Tibial artery (tissue), 4 donors: ENCODE data around the gene PPP6R3.

Experiments used
- DNase-seq, 2 donors: peaks; one replicate each; pipeline ENCODE4 v3.0.0-alpha.2; 2019
- H3K27ac ChIP-seq, 2 donors: fragments of 200-600 bp; sonication (generic) in 1 of 2; 1 replicate in 1 of 2; 2 replicates in 1 of 2; pipeline ENCODE4 v1.5.1; 2018 to 2019; ENCODE audit warnings: mild to moderate bottlenecking in 1 of 2
- H3K27me3 ChIP-seq, 2 donors: fragments of 200-600 bp; sonication (generic) in 1 of 2; one replicate each; pipeline versions ENCODE4 v1.5.1 to v1.6.0; 2016 to 2019
- H3K36me3 ChIP-seq, 3 donors: fragments of 200-600 bp; sonication (generic) in 2 of 3; one replicate each; pipeline ENCODE4 v1.5.1; 2016 to 2019; ENCODE audit warnings: mild to moderate bottlenecking in 2 of 3
- H3K4me1 ChIP-seq, 4 donors: fragments of 200-600 bp; sonication (generic) in 2 of 4; 1 replicate in 3 of 4; 2 replicates in 1 of 4; pipeline ENCODE4 v1.5.1; 2016 to 2019
- H3K4me3 ChIP-seq, 2 donors: fragments of 200-600 bp; sonication (generic) in 1 of 2; 1 replicate in 1 of 2; 2 replicates in 1 of 2; pipeline ENCODE4 v1.5.1; 2018 to 2019; ENCODE audit warnings: mild to moderate bottlenecking in 2 of 2
- H3K9me3 ChIP-seq, 3 donors: fragments of 200-600 bp; sonication (generic) in 1 of 3; one replicate each; pipeline ENCODE4 v1.5.1; 2016 to 2019
- CTCF ChIP-seq, 2 experiments: fragments of 200-600 bp in 1 of 2; fragments of 450-650 bp in 1 of 2; IDR thresholded peaks; one replicate each; pipeline ENCODE4 v1.5.1; 2017 to 2019; ENCODE audit warnings: antibody characterized with exemption in 2 of 2, mild to moderate bottlenecking in 1 of 2, moderate library complexity in 1 of 2
- intact Hi-C: fragments of 100-400 bp; cut with DNase I; formaldehyde crosslinking; loops from one replicate; pipeline ENCODE4 v1.15.0; 2023; ENCODE audit warnings: low total_unique reads

The PPP6R3 gene

DNA sequence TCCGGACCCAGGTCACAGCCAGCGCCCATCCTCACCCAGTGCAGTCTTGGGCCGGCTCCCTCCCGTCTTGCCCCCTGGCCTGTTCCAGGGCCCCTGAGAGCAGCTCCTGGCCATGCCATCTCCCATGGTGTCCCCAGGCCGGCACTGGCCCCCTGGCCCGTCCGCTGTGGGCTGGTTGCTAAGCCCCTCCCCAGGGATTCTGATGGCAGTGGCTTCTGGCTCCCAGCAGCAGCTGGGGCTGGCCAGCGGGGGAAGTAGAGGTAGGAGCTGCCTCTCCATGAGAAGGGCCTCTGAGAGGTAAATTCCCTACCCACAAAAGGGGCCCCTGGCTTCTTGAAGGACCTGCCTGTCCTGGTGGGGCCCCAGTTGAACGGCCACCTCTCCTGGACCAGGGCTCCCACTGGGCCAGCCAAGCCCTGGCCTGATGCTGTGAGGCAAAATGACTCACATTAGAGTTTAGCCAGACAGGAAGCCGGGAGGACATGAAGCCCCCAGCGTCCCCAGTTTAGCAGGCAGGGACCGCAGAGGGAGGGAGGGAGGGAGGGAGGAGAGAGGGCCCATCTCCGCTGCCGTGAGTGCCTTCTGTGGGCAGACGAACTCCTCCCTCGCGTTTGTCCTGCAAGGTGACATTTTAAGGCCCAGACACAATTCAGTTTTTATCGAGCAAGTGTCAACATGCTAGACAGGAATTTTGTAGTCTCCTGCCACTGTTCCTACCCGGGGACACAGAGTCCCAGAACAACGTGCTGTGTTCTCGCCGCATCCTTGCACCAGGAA, 190.8 kb downstream of the PPP6R3 start:
- intact Hi-C loops: no loop called here
- Histone ChIP-seq H3K27ac (no peak overlapping the region), H3K9me3 (peaks cover 0 to 15% (median 11%) of the 10 kb centered on the region in 3 donors), H3K27me3 (peaks cover 0 to 52% of the 10 kb centered on the region in 2 donors), H3K4me1 (no peaks in the 10 kb centered on the region), H3K4me3 (no peak overlapping the region), H3K36me3 (no peaks in the 10 kb centered on the region)
- DNase-seq: no peak
- no peak for TF ChIP-seq CTCF (IDR thresholded peaks at IDR 0.05)

DNA sequence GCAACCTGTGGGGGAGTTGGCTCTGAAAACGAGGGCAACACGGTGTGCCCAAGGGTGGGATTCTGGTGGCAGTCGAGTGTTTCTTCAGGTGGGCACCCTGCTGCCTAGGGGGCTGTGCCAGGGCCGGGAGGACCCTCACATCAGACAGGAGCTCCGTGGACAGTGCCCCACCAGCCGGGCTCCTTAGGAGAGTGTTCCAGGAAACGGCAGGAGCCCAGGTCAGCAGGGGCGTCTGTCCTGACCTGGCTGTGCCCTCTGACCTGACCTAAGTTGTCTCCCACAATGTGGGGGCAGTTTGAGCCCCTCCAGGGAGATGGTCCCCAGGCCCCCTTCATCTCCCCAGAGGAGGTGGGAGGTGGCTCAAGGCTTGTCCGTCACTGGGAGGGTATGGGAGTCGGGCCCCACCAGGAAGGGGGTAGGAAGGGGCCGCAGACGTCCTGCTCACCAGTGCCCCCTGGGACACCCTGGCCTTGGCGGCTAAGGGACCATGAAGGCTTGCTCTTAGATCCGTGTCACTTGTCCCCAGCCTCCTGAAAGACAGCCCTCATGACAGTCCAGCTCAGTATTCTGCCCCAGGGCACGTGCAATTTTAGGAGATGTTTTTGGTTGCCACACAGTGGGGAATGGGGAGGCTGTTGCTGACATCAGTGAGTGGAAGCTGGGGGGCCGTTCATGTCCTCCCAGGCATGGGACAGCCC, 191.6 kb downstream of the PPP6R3 start:
- H3K27me3 ChIP-seq: peaks cover 0 to 52% of the 10 kb centered on the region in 2 donors
- DNase-seq: no peak
- H3K4me3 ChIP-seq: no peak overlapping the region
- H3K27ac ChIP-seq: no peak overlapping the region
- H3K9me3 ChIP-seq: peaks cover 0 to 10% (median 7%) of the 10 kb centered on the region in 3 donors
- TF ChIP-seq CTCF (IDR thresholded peaks at IDR 0.05): no peak
- H3K4me1 ChIP-seq: no peaks in the 10 kb centered on the region
- H3K36me3 ChIP-seq: no peaks in the 10 kb centered on the region
- intact Hi-C loops: no loop called here

GRCh38 chr11:68652683-68653156, 192.2 kb downstream of the PPP6R3 start:
- no peak overlapping the region for H3K27ac ChIP-seq
- H3K4me3 ChIP-seq: no peak overlapping the region
- no peaks in the 10 kb centered on the region for H3K36me3 ChIP-seq
- no peak for DNase-seq
- TF ChIP-seq CTCF (IDR thresholded peaks at IDR 0.05): no peak
- peaks cover 0 to 52% of the 10 kb centered on the region in 2 donors for H3K27me3 ChIP-seq
- H3K9me3 ChIP-seq: peaks cover 0 to 5% (median under 1%) of the 10 kb centered on the region in 3 donors
- H3K4me1 ChIP-seq: no peaks in the 10 kb centered on the region
- intact Hi-C loops: no loop called here

DNA sequence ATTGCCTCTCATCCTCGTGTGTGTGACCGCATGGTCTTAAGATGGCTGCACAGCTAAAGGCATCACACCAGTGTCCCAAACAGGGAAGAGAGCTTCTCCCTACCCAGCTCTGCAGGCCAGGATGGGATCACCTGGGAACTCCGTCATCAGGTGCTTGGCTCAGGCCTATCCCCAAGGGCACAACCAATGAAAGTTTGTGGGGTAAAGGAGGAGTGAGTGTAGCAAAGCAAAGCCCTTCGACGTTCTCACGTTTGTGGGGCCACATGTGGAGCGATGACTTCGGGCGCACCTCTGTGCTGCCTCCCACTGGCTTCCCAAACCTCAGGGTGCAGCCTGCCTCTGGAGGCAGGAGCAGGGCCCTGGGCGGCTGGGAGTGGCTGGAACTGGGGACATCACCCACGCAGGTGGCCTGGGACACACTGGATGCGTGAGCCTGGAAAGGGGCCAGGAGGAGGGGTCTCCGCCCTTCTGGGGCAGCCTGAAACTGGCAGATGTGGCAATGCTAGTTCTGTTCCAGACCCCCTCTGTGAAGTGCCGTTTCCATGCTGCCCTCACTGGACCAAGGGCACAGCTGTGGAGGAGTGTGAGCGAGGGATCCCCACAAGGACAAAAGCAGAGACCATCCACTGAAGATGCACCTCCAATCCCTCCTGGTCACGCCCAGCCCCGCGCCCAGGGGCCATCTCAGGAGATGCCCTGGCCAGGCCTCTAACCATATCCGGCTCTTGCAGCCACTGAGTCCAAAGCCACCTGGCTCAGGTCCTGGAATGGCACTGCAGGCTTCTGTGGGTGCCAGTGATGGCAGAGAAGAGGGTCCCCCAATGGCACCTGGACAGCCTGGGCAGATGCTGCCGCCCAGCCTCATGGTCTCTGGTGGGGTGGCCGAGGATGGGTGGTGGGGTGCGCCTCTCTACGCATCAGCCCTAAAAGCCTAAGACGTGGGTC, 193.2 kb downstream of the PPP6R3 start:
- Histone ChIP-seq H3K27ac (no peak overlapping the region), H3K36me3 (no peaks in the 10 kb centered on the region), H3K9me3 (peaks cover 0 to 5% (median 0%) of the 10 kb centered on the region in 3 donors), H3K27me3 (peaks cover 0 to 52% of the 10 kb centered on the region in 2 donors), H3K4me1 (no peaks in the 10 kb centered on the region), H3K4me3 (no peak overlapping the region)
- no peak for DNase-seq
- intact Hi-C loops: no loop called here
- no peak for TF ChIP-seq CTCF (IDR thresholded peaks at IDR 0.05)

- Histone ChIP-seq H3K36me3 (no peaks in the 10 kb centered on the region), H3K27ac (no peak overlapping the region), H3K4me3 (no peak overlapping the region), H3K9me3 (peaks cover 0 to 5% (median 0%) of the 10 kb centered on the region in 3 donors), H3K27me3 (peaks cover 0 to 48% of the 10 kb centered on the region in 2 donors), H3K4me1 (peaks cover 0 to 5% (median 0%) of the 10 kb centered on the region in 4 donors)
- intact Hi-C loops: no loop called here
- no peak for DNase-seq
- TF ChIP-seq CTCF (IDR thresholded peaks at IDR 0.05): no peak
Measured at GRCh38 chr11:68654978-68655377, 194.4 kb downstream of the PPP6R3 start.
